Activated CD4-positive, alpha-beta T cell treated with anti-CD3 and anti-CD28 coated beads for 24 hours (primary cell): ENCODE measurements around the gene METTL25.

Experiments
- DNase-seq, 2 donors: peaks; one replicate each; pipeline ENCODE4 v3.0.0-alpha.2; 2020; ENCODE audit warnings: low read depth in 2 of 2

METTL25 gene

GRCh38 chr12:82470906-82471512, 112.7 kb downstream of the METTL25 start:
- no peak for DNase-seq

GRCh38 chr12:82473111-82473754, 114.9 kb downstream of the METTL25 start:
- no peak for DNase-seq

- no peak for DNase-seq
These were observed 116.0 kb downstream of the METTL25 start for GRCh38 chr12:82474181-82474797.

- no peak for DNase-seq
These were observed 116.5 kb downstream of the METTL25 start for GRCh38 chr12:82474798-82475184.

GRCh38 chr12:82475211-82475610, 116.9 kb downstream of the METTL25 start:
- DNase-seq = no peak

GRCh38 chr12:82476511-82476910, 118.2 kb downstream of the METTL25 start:
- DNase-seq = no peak

- no peak for DNase-seq
These were observed 121.2 kb downstream of the METTL25 start for GRCh38 chr12:82479511-82479910.

GRCh38 chr12:82480606-82481005, 122.3 kb downstream of the METTL25 start:
- DNase-seq = no peak

- DNase-seq = no peak
These were observed 123.6 kb downstream of the METTL25 start for GRCh38 chr12:82481954-82482353.

GRCh38 chr12:82486524-82487235, 128.4 kb downstream of the METTL25 start:
- no peak for DNase-seq

GRCh38 chr12:82504409-82504808, 146.1 kb downstream of the METTL25 start:
- no peak for DNase-seq

- DNase-seq = no peak
These were observed 146.8 kb downstream of the METTL25 start for GRCh38 chr12:82505150-82505549.

GRCh38 chr12:82507686-82508085, 149.4 kb downstream of the METTL25 start:
- DNase-seq = no peak

- no peak for DNase-seq
These were observed 152.1 kb downstream of the METTL25 start for GRCh38 chr12:82510386-82510785.

- no peak for DNase-seq
These were observed 156.6 kb downstream of the METTL25 start for GRCh38 chr12:82514880-82515279.

- no peak for DNase-seq
These were observed 157.3 kb downstream of the METTL25 start for GRCh38 chr12:82515652-82516051.

GRCh38 chr12:82517027-82517426, 158.7 kb downstream of the METTL25 start:
- DNase-seq = no peak

GRCh38 chr12:82517808-82518207, 159.5 kb downstream of the METTL25 start:
- no peak for DNase-seq

- no peak for DNase-seq
These were observed 161.2 kb downstream of the METTL25 start for GRCh38 chr12:82519510-82519909.

- no peak for DNase-seq
These were observed 164.0 kb downstream of the METTL25 start for GRCh38 chr12:82522285-82522684.

GRCh38 chr12:82522762-82523161, 164.4 kb downstream of the METTL25 start:
- no peak for DNase-seq

GRCh38 chr12:82523996-82524395, 165.7 kb downstream of the METTL25 start:
- no peak for DNase-seq

GRCh38 chr12:82524641-82525040, 166.3 kb downstream of the METTL25 start:
- no peak for DNase-seq
